ENCODE measurements around the gene PLCG2.
A peak's percentile ranks its signal among the peaks of the same experiment; 100 is the strongest.

The PLCG2 gene

DNA sequence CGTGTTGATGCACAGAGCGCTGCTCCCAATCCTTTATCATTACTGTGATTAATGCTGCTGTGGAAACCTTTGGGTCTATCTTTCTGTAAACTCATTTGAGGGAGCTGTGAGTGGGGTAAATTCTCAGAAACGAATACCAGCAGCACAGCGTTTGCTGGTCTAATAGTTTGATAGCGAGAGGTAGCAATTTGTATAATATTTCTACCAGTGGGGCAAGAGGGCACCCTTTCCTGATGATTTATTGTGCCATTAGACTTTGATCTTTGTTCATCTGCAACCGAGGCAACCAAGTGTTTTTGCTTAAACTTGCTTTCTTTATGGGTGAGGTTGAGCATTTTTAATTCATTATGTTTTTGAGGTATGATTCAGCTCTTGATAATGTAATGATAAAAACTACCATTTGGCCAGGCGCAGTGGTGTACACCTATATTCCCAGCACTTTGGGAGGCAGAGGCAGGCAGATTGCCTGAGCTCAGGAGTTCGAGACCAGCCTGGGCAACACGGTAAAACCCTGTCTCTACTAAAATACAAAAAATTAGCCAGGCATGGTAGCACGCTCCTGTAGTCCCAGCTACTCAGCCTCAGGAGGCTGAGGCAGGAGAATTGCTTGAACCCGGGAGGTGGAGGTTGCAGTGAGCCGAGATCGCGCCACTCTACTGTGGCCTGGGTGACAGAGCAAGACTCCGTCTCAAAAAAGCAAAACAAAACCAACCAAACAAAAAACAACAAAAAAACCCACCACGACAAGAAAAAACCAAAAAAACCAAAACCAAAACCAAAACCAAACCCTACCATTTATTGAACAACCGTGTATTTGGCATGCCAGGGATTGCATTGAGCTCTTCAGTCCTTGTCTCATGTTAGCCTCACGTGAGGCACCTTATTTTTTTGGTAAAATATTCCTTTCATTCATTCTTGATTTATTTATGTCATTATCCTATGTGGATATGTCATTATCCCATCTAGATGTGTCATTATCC lies 81.5 kb downstream of the PLCG2 start:
- no peak overlapping the region for H3K4me3 ChIP-seq (ENCODE audit: low read depth, low read length)
- no peak for TF ChIP-seq CTCF (IDR thresholded peaks at IDR 0.05; ENCODE audit: insufficient read depth, low read depth, low read length, missing control alignments)
- no peak for DNase-seq (ENCODE audit: low read depth)

- no peak for DNase-seq (ENCODE audit: low read depth)
- TF ChIP-seq CTCF (IDR thresholded peaks at IDR 0.05; ENCODE audit: insufficient read depth, low read depth, low read length, missing control alignments), result no peak
- H3K4me3 ChIP-seq (ENCODE audit: low read depth, low read length), result no peak overlapping the region
Observed at GRCh38 chr16:81861503-81861902, 82.4 kb downstream of the PLCG2 start.

GRCh38 chr16:81861915-81862314 lies 82.8 kb downstream of the PLCG2 start:
- no peak for DNase-seq (ENCODE audit: low read depth)
- no peak overlapping the region for H3K4me3 ChIP-seq (ENCODE audit: low read depth, low read length)
- no peak for TF ChIP-seq CTCF (IDR thresholded peaks at IDR 0.05; ENCODE audit: insufficient read depth, low read depth, low read length, missing control alignments)

- DNase-seq (ENCODE audit: low read depth), result peak; percentile 72
- no peak overlapping the region for H3K4me3 ChIP-seq (ENCODE audit: low read depth, low read length)
- no peak for TF ChIP-seq CTCF (IDR thresholded peaks at IDR 0.05; ENCODE audit: insufficient read depth, low read depth, low read length, missing control alignments)
Observed at GRCh38 chr16:81863630-81864352, 84.7 kb downstream of the PLCG2 start.

DNA sequence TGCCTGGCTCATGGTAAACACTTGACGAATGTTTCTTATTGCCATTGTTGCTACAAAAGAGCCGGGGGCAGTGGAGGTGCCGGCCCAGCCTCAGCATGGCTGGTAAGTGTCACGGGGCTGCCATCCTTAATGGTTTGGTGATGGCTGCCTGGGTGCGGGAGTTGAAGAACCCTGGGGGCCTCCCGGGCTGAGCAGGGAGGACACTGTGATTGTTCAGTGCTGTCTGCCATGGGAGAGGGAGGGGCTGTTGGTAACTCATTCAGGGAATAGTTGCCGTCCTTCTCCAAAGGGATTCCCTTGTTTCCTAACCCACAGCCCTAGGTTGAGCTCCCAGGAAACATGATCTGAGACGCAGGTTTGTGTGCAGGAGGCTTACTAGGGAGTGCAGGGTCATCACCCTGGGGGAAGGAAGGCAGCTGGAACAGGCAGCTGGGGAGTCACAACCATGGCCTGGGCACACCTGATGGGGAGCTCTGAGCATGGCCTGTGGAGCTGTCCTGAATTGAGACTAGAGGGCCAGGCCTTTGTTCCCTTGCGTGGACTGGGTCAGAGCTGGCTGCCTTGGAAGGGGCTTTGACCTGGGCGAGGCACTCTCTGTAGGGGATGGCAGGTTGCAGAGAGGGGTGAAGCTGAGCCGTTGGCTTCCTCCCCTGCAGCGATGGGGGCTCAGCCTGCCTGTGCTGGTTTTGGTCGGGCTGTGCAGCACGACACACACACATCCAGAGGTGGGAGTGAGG lies 85.7 kb downstream of the PLCG2 start:
- no peak for DNase-seq (ENCODE audit: low read depth)
- H3K4me3 ChIP-seq (ENCODE audit: low read depth, low read length), result no peak overlapping the region
- no peak for TF ChIP-seq CTCF (IDR thresholded peaks at IDR 0.05; ENCODE audit: insufficient read depth, low read depth, low read length, missing control alignments)

DNA sequence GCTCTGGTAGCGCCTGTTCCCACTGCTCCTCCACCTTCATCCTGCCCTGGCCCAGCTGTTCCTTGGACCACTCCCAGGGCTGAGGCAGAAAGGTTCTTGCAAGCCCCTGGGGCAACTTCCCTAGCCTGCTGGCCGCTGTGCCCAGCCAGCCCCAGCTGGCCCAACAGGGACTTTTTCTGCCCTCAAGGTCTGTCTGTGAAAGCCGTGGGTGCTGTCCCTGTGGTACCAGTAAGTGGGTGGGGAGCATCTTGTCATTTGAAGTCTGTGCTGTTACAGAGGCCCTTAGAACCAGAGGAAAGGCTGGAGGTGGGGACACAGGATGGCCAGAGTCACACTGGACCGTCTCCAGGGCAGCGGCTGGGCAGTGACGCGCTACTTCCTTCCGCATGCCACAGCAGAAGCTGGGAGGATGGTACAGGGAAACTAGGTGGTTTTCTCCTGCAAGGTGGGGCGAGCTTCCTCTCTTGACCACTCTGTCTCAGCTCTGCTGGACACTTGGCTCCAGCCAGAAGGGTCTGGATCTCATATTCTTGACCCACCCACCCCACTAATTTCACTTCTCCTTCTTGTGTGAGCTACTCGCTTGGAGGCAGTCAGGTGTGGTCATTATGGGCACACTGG lies 87.8 kb downstream of the PLCG2 start:
- no peak for TF ChIP-seq CTCF (IDR thresholded peaks at IDR 0.05; ENCODE audit: insufficient read depth, low read depth, low read length, missing control alignments)
- H3K4me3 ChIP-seq (ENCODE audit: low read depth, low read length), result no peak overlapping the region
- DNase-seq (ENCODE audit: low read depth), result peak; percentile 31
